OCI-LY3 (cell line): Measurements from ENCODE around the gene VPS13C.

Experiments used
- H2AFZ ChIP-seq: fragments of 200-600, 300-600 bp; shearing (Covaris generic); 2 replicates; pipeline ENCODE4 v1.6.0; 2014; ENCODE audit warnings: antibody characterized with exemption, low read depth, low read length
- H3K27ac ChIP-seq: fragments of 200-600, 300-600 bp; sonication (generic); 2 replicates; pipeline ENCODE4 v1.5.1; 2014; ENCODE audit warnings: mild to moderate bottlenecking, low read length, moderate library complexity, mixed read lengths
- H3K27me3 ChIP-seq: fragments of 200-600, 300-600 bp; sonication (generic); 2 replicates; pipeline ENCODE4 v1.6.1; 2014; ENCODE audit warnings: low read depth, low read length, mixed read lengths
- H3K36me3 ChIP-seq: fragments of 200-600, 300-600 bp; sonication (generic); replicated peaks from 2 replicates; pipeline ENCODE3; 2014; ENCODE audit warnings: low read depth, low read length, mixed read lengths
- H3K4me1 ChIP-seq: fragments of 300-600, 200-600 bp; sonication (generic); 2 replicates; pipeline ENCODE4 v1.6.1; 2014; ENCODE audit warnings: low read length, mixed read lengths
- H3K4me2 ChIP-seq: fragments of 200-600, 300-600 bp; sonication (generic); 2 replicates; pipeline ENCODE4 v1.6.1; 2014; ENCODE audit warnings: low read length, mixed read lengths
- H3K4me3 ChIP-seq: fragments of 300-600, 200-600 bp; sonication (generic); 2 replicates; pipeline ENCODE4 v1.5.1; 2014; ENCODE audit warnings: antibody characterized with exemption, mild to moderate bottlenecking, low read length, moderate library complexity
- H3K79me2 ChIP-seq: fragments of 300-600, 200-600 bp; shearing (Covaris generic); 2 replicates; pipeline ENCODE4 v1.6.1; 2014; ENCODE audit warnings: mild to moderate bottlenecking, low read length, mixed read lengths
- H3K9ac ChIP-seq: fragments of 300-600, 200-600 bp; shearing (Covaris generic); 2 replicates; pipeline ENCODE4 v1.6.0; 2014; ENCODE audit warnings: mild to moderate bottlenecking, low read length, moderate library complexity
- H3K9me3 ChIP-seq: fragments of 200-600, 300-600 bp; shearing (Covaris generic); 2 replicates; pipeline ENCODE4 v1.6.1; 2014; ENCODE audit warnings: low read length, mixed read lengths; ENCODE audit not compliant: insufficient read depth
- H4K20me1 ChIP-seq: fragments of 200-600, 300-600 bp; sonication (generic); 2 replicates; pipeline ENCODE4 v1.6.1; 2016; ENCODE audit warnings: low read length, mixed read lengths; ENCODE audit not compliant: insufficient read depth
- EZH2phosphoT487 ChIP-seq: fragments of 200-600 bp; shearing (Covaris generic); IDR thresholded peaks from 2 replicates; pipeline ENCODE4 v1.6.1; 2018; ENCODE audit warnings: antibody characterized with exemption, mixed run types, low read depth
- TF ChIP-seq, protein P1 (sequence below): fragments of 200-600, 300-600 bp; sonication (generic); IDR thresholded peaks from 2 replicates; pipeline ENCODE4 v1.5.1; 2014; ENCODE audit warnings: antibody characterized with exemption, low read length, low read depth

VPS13C gene

GRCh38 chr15:62107571-62108121 lies 47.4 kb upstream of the VPS13C start:
- TF ChIP-seq, protein P1, sequence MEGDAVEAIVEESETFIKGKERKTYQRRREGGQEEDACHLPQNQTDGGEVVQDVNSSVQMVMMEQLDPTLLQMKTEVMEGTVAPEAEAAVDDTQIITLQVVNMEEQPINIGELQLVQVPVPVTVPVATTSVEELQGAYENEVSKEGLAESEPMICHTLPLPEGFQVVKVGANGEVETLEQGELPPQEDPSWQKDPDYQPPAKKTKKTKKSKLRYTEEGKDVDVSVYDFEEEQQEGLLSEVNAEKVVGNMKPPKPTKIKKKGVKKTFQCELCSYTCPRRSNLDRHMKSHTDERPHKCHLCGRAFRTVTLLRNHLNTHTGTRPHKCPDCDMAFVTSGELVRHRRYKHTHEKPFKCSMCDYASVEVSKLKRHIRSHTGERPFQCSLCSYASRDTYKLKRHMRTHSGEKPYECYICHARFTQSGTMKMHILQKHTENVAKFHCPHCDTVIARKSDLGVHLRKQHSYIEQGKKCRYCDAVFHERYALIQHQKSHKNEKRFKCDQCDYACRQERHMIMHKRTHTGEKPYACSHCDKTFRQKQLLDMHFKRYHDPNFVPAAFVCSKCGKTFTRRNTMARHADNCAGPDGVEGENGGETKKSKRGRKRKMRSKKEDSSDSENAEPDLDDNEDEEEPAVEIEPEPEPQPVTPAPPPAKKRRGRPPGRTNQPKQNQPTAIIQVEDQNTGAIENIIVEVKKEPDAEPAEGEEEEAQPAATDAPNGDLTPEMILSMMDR = no peak
- TF ChIP-seq EZH2phosphoT487 = no peak
- no peaks in the 10 kb centered on the region for H3K27me3 ChIP-seq
- H3K4me2 ChIP-seq = no peak overlapping the region
- H3K9me3 ChIP-seq = no peaks in the 10 kb centered on the region
- no peak overlapping the region for H3K9ac ChIP-seq
- H4K20me1 ChIP-seq = no peaks in the 10 kb centered on the region
- no peaks in the 10 kb centered on the region for H3K4me1 ChIP-seq
- no peak overlapping the region for H3K27ac ChIP-seq
- H2AFZ ChIP-seq = no peak overlapping the region
- no peaks in the 10 kb centered on the region for H3K79me2 ChIP-seq
- no peaks in the 10 kb centered on the region for H3K36me3 ChIP-seq
- no peak overlapping the region for H3K4me3 ChIP-seq

DNA sequence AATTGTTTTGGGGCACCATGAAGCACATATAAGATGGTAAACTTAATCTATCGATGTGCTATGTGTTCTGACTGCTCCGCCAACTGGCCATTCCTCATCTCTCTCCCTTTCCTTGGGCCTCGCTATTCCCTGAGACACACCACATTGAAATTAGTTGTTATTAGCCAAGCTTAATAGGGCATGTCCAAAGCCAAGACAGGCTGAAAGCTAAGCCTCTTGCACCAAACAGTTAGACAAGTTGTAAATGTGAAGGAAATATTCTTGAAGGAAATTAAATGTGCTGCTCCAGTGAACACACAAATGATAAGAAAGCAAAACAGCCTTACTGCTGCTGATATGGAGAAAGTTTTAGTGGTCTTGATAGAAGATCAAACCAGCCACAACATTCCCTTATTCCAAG lies 45.8 kb upstream of the VPS13C start:
- Histone ChIP-seq H3K9me3 (no peaks in the 10 kb centered on the region), H3K4me1 (no peaks in the 10 kb centered on the region), H3K79me2 (no peaks in the 10 kb centered on the region), H3K36me3 (no peaks in the 10 kb centered on the region), H3K4me3 (no peak overlapping the region), H3K27ac (no peak overlapping the region), H3K9ac (no peak overlapping the region), H3K4me2 (no peak overlapping the region), H4K20me1 (no peaks in the 10 kb centered on the region), H3K27me3 (no peaks in the 10 kb centered on the region), H2AFZ (no peak overlapping the region)
- TF ChIP-seq, protein P1 = no peak
- TF ChIP-seq EZH2phosphoT487 = no peak

- TF ChIP-seq, protein P1 = no peak
- no peak for TF ChIP-seq EZH2phosphoT487
- no peak overlapping the region for H3K9ac ChIP-seq
Observed at GRCh38 chr15:62105266-62105665, 45.0 kb upstream of the VPS13C start.

DNA sequence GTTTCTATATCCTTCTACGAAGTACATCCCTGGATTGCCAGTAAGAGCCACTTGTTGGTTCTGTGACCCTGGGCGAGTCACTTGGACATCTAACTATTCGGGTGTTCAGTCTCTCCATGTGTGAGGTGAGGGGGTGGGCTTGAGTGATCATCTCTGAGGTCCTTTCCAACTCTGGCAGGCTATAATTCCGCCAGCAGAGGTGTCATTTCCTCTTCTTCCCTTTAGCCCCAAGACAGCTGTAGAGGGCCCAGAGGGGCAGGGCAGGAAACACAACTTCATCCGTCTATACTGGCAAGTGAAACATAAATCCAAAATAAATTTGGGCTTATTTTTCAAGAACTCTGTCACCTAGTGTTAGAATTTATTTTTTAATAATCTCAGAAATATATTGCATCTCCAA lies 44.6 kb upstream of the VPS13C start:
- no peaks in the 10 kb centered on the region for H3K9me3 ChIP-seq
- H3K27me3 ChIP-seq = no peaks in the 10 kb centered on the region
- no peak overlapping the region for H3K4me2 ChIP-seq
- no peaks in the 10 kb centered on the region for H4K20me1 ChIP-seq
- H3K4me1 ChIP-seq = no peaks in the 10 kb centered on the region
- H3K9ac ChIP-seq = no peak overlapping the region
- no peak overlapping the region for H3K4me3 ChIP-seq
- H3K79me2 ChIP-seq = no peaks in the 10 kb centered on the region
- TF ChIP-seq, protein P1 = no peak
- TF ChIP-seq EZH2phosphoT487 = no peak
- no peak overlapping the region for H3K27ac ChIP-seq
- H2AFZ ChIP-seq = no peak overlapping the region
- H3K36me3 ChIP-seq = no peaks in the 10 kb centered on the region

More at GRCh38 chr15:62105266-62105665, 45.0 kb upstream of the VPS13C start:
- no peaks in the 10 kb centered on the region for H3K4me1 ChIP-seq
- no peak overlapping the region for H3K4me2 ChIP-seq
- H3K4me3 ChIP-seq = no peak overlapping the region
- no peaks in the 10 kb centered on the region for H3K79me2 ChIP-seq
- no peaks in the 10 kb centered on the region for H4K20me1 ChIP-seq
- no peak overlapping the region for H3K27ac ChIP-seq
- H3K27me3 ChIP-seq = no peaks in the 10 kb centered on the region
- no peak overlapping the region for H2AFZ ChIP-seq
- no peaks in the 10 kb centered on the region for H3K9me3 ChIP-seq
- no peaks in the 10 kb centered on the region for H3K36me3 ChIP-seq
